Lower leg skin (tissue), 4 donors: ENCODE data around the gene ZSWIM1. TPM values are rescaled to one million over a fixed set of nuclear protein-coding genes. Genes with fewer than 3 reads are reported as not detected.
A peak's percentile ranks its signal among the peaks of the same experiment; 100 is the strongest.

ENCODE experiments used
- DNase-seq, 2 donors: peaks; one replicate each; pipeline ENCODE4 v3.0.0-alpha.2; 2019; ENCODE audit warnings: low spot score in 2 of 2
- H3K4me3 ChIP-seq: fragments of 200-600 bp; sonication (generic); 2 replicates; pipeline ENCODE4 v1.5.1; 2017; ENCODE audit warnings: mild to moderate bottlenecking, low read depth; ENCODE audit not compliant: poor library complexity, severe bottlenecking
- CTCF ChIP-seq, 3 donors: fragments of 450-650 bp; IDR thresholded peaks; one replicate each; pipeline ENCODE4 v1.5.1; 2016; ENCODE audit warnings: antibody characterized with exemption in 3 of 3, mild to moderate bottlenecking in 3 of 3, moderate library complexity in 2 of 3
- POLR2A ChIP-seq, 2 donors: fragments of 450-650 bp; IDR thresholded peaks; one replicate each; pipeline ENCODE4 v1.6.1; 2016 to 2017; ENCODE audit warnings: antibody characterized with exemption in 2 of 2, mild to moderate bottlenecking in 1 of 2, moderate library complexity in 1 of 2
- WGBS, 2 donors: methylation state at CpG; one replicate each; pipeline ENCODE4 v1.1.5; 2018; 5-methylcytosine and 5-hydroxymethylcytosine counted together
- intact Hi-C: fragments of 100-400 bp; cut with DNase I; formaldehyde crosslinking; loops from one replicate; pipeline ENCODE4 v1.15.0; 2023; ENCODE audit warnings: low total_unique reads
- total RNA-seq, 4 donors: library from RNA; depleted of rRNA; stranded (reverse); fragments of >200 nt; gene quantifications; one replicate each; pipeline ENCODE4 v1.1.0, GENCODE V29; 2016

The ZSWIM1 gene
- total RNA-seq, 4 donors from 2014 or later: 10.0 to 16.6 (median 13.5) TPM

DNA sequence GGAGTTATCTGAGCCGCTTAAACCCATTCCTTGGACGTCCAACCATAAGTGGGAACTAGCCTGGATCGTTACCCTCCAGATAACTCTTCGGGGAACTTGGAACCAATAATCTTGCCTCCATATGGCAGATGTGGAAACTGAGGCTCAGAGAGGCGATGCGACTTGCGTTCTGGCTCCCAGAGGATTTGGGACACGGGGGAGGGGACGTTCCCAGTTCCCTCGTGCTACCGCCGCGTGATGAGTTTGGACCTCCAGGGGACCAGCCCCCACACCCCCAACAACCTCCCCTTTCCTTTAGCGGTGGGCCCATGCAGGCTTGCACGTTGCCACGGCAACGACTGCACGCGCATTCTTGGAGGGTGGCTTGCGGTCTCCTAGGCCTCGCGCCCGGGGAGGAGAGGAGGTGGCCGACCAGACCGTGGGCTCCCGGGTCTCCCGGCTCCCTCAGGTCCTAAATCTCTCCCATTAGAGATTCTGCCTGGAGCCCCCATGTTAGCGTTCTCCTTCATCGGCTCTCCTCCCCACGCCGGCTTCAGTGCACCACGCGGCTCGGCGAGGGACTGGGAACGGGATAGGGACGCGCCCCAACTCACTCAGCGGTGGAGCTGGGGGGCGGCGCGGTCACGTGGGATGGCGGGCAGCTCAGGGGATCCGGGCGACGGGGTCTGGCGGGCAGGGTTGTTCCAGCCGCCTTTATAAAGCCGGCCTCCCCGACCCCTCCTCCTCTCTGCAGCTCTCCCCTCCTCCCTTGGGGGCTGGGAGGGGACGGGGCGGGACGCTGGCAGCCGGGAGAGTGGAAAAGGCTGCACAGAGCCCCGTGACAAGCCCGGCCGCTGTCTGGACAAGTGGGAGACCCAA lies 30.7 kb downstream of the ZSWIM1 start, which contains the start of gene PLTP:
TSS of gene PLTP (minus strand) at position 670 of the 858 bp plus-strand sequence. CDS start 703 bp downstream, outside the sequence.
- no peak for TF ChIP-seq CTCF (IDR thresholded peaks at IDR 0.05)
- no peak for TF ChIP-seq POLR2A (IDR thresholded peaks at IDR 0.05)
- WGBS, 2 donors: 1% methylated on average over 43 to 55 of the region's 58 CpGs
- H3K4me3 ChIP-seq: peak within 1 kb of the TSS; percentile 33
- DNase-seq: peak; percentile 72 to 94
- intact Hi-C loops: no loop called here

GRCh38 chr20:45912344-45912682 lies 31.3 kb downstream of the ZSWIM1 start:
- TF ChIP-seq POLR2A (IDR thresholded peaks at IDR 0.05) (no peak), CTCF (IDR thresholded peaks at IDR 0.05) (no peak)
- intact Hi-C loops: no loop called here
- no peak overlapping the region for H3K4me3 ChIP-seq
- 19 to 25% methylated on average over 4 of the region's 4 CpGs for WGBS, 2 donors
- DNase-seq: no peak

GRCh38 chr20:45913116-45913515 lies 32.1 kb downstream of the ZSWIM1 start:
- DNase-seq: no peak
- intact Hi-C loops: no loop called here
- no peak for TF ChIP-seq CTCF (IDR thresholded peaks at IDR 0.05)
- no peak for TF ChIP-seq POLR2A (IDR thresholded peaks at IDR 0.05)
- H3K4me3 ChIP-seq: no peak overlapping the region
- 41 to 45% methylated on average over 5 of the region's 5 CpGs for WGBS, 2 donors

- no peak for DNase-seq
Measured at GRCh38 chr20:45917790-45918141, 36.7 kb downstream of the ZSWIM1 start.

GRCh38 chr20:45918182-45918737 lies 37.2 kb downstream of the ZSWIM1 start:
- intact Hi-C loops: no loop called here
- no peak for TF ChIP-seq CTCF (IDR thresholded peaks at IDR 0.05)
- TF ChIP-seq POLR2A (IDR thresholded peaks at IDR 0.05): no peak
- no peak for DNase-seq
- 51 to 63% methylated on average over 5 of the region's 5 CpGs for WGBS, 2 donors
- H3K4me3 ChIP-seq: no peak overlapping the region

More at GRCh38 chr20:45917790-45918141, 36.7 kb downstream of the ZSWIM1 start:
- WGBS, 2 donors: 46 to 51% methylated on average over 5 of the region's 5 CpGs
- TF ChIP-seq CTCF (IDR thresholded peaks at IDR 0.05) (no peak), POLR2A (IDR thresholded peaks at IDR 0.05) (no peak)
- H3K4me3 ChIP-seq: no peak overlapping the region
- intact Hi-C loops: no loop called here
